NCI-H1694 (cell line): ENCODE results near the gene CBFA2T3.

Experiments used
- DNase-seq: peaks from one replicate; lab custom pipeline; 2025; lab: John Stamatoyannopoulos, UW

The CBFA2T3 gene

GRCh38 chr16:88888461-88889387 lies 88.3 kb downstream of the CBFA2T3 start:
- DNase-seq, result peak; percentile 34

GRCh38 chr16:88888057-88888456 lies 89.0 kb downstream of the CBFA2T3 start:
- no peak for DNase-seq

GRCh38 chr16:88886845-88887521 lies 90.0 kb downstream of the CBFA2T3 start:
- DNase-seq, result no peak

GRCh38 chr16:88886420-88886844 lies 90.6 kb downstream of the CBFA2T3 start:
- DNase-seq, result no peak

- no peak for DNase-seq
Measured at GRCh38 chr16:88885693-88886280, 91.2 kb downstream of the CBFA2T3 start.

- no peak for DNase-seq
Measured at GRCh38 chr16:88884569-88885271, 92.3 kb downstream of the CBFA2T3 start.

- DNase-seq, result peak; percentile 61
Measured at GRCh38 chr16:88883946-88884345, 93.1 kb downstream of the CBFA2T3 start.

- no peak for DNase-seq
Measured at GRCh38 chr16:88883117-88883895, 93.7 kb downstream of the CBFA2T3 start.

- no peak for DNase-seq
Measured at GRCh38 chr16:88882358-88883030, 94.5 kb downstream of the CBFA2T3 start.

GRCh38 chr16:88881675-88882357 lies 95.2 kb downstream of the CBFA2T3 start:
- DNase-seq, result no peak

- no peak for DNase-seq
Measured at GRCh38 chr16:88881007-88881615, 95.9 kb downstream of the CBFA2T3 start.

- DNase-seq, result no peak
Measured at GRCh38 chr16:88880226-88881006, 96.6 kb downstream of the CBFA2T3 start.

- no peak for DNase-seq
Measured at GRCh38 chr16:88879788-88880055, 97.3 kb downstream of the CBFA2T3 start.

- DNase-seq, result peak; percentile 20
Measured at GRCh38 chr16:88878967-88879787, 97.8 kb downstream of the CBFA2T3 start.

- DNase-seq, result no peak
Measured at GRCh38 chr16:88878356-88878755, 98.7 kb downstream of the CBFA2T3 start.

- no peak for DNase-seq
Measured at GRCh38 chr16:88877564-88878289, 99.3 kb downstream of the CBFA2T3 start.

- DNase-seq, result no peak
Measured at GRCh38 chr16:88876942-88877526, 100.0 kb downstream of the CBFA2T3 start.
